NCI-H1105 (cell line): Measurements from ENCODE around the gene ATF6.

ENCODE experiments used
- DNase-seq: peaks from one replicate; lab custom pipeline; 2025; lab: John Stamatoyannopoulos, UW

Gene ATF6

DNA sequence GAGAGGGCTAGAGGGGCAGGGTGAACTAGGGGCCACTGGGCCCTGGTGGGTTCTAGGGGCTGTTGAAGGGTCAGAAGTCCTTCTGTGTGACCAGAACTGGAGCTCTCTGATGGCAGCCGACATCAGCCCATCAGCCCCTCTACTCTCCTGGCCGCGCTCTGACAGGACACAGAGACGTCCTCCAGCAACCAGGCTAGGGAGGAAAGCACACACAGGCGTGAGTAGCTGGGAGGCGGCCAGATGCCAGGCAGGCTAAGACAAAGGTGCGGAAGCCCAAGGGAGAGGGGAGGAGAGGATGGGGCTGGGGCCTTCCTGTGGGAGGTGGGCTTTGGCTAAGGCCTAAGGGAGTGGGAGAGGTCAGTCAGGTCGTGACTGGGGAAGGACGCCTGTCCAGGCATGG is 206.7 kb downstream of the ATF6 start:
- DNase-seq, result no peak

DNA sequence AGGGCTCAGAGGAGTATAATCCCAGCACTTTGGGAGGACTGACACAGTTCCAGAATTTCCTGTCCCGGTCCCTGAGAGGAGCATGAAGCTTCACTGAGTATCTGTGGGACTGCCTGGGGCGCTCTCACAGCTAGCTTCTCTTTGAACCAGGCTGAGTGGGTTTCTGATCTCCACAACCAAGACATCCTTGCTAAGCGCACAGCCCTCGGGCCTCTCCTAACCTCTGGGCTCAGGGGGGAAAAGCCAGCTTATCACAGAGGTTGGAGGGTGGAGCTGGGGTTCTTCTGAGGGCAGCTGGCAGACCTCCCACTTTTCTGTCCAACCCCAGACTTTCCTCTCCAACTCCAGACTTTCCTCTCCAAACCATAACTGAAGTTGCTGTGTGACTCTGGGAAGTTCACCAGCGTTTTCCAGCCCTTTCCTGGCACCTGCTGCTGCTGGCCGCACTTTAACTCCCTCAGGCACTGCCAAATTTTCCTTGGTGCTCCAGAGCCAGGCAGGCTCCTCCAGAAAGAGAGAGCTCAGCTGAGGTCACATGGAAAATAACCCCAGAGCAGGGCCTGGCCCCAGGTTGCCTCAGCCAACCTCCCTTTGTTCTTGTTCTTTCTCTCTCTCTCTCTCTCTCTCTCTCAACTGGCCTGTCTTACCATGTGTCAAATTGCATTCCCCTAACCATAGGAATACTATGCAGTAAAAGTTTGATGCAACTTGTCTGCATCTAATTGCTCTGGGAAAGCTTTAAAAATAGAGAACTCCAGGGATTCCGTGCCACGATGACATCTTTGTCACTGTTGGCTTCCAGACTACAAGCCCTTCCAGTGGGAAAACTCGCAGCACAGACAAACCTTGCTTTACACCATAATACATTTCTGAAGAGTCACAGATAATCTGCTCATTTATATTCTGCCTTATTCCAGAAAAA is 208.1 kb downstream of the ATF6 start:
- no peak for DNase-seq

DNA sequence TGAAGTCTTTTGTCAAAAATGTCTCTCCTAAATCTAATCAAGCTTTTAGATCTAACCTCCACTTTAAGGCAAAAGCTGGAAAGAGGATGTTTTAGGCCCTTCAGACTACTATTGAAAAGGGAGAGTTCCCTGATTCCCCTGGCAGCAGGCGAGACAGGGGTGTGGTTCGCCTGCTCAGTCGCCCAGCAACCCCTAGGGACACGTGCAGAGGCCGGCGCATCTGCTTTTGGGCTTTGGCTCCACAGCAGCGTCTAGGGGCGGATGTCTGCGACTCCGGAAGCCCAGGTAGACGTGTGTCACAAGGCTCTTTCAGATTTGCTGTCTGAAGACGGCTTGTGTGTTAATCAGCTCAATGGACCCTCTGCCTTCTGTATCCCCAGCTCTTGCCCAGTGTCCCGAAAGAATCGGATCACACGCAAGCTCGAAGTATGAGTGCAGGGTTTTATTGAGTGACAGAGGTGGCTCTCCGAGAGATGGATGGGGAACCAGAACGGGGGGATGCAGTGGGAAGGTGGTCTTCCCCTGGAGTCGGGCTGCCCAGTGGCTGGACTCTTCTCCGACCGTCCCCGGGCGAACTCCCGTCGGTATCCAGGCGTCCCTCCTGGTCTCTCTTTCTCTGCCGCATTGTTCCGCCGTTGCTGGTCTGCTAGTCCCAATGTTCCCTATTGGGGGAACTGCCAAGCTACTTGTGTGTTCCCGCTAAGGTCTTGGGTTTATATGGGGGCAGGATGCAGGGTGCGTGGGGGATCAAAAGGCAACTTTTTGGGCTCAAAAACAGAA is 212.1 kb downstream of the ATF6 start:
- DNase-seq, result no peak

DNA sequence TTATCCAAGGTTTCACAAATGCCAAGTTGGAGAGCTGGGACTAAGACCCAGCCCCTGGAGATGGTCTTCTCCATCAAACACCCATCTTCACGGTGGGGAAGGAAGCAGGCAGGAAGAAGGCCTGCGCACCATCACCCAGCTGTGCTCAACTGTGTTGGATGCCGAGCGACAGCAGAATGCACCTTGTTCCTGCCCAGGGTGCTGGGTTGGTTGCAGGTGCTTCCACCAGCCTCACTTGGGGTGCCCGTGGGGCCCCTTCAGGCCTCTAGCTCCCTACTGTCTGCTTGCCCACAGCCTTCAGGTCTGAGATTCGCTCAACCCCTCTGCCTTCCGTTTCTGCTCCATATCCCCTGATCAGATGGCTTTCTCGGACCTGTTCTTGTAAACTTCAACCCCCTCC is 215.0 kb downstream of the ATF6 start:
- no peak for DNase-seq

DNA sequence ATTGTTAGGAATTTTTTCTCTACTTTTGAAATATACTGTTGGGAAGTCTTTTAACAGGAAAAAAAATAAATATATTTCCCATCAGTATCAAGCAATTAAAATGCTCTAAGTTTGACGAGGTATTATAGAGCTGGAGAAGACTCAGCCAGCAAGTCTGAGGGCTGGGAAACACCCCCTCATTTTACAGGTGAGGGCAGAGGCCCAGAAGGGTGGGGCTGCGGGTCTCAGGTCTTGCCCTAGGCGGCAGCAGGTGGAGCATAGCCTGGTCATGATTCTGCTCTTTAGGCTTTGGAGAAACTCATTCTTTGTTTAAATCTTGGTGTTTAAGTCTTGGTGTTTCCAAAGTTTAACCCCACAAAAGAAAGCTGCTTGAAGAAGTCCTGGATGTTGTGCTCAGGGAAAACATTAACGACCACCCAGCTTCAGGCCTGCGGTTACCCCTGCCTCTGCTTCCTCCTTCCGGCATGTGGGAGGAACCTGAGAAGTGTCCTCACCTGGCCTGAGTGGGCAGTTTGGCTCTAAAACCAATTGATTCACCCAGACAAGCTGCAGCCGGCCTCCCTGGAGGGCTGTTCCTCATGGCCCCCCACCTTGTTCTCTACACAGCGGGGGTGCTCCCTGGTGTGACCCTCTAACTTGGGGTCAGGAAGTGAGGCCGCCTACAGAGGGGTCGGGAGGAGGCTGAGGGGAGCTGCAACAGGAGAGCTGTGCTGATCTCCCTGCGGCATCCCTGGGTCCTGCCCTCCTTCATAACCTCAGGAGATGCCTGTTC is 215.8 kb downstream of the ATF6 start:
- DNase-seq, result no peak

DNA sequence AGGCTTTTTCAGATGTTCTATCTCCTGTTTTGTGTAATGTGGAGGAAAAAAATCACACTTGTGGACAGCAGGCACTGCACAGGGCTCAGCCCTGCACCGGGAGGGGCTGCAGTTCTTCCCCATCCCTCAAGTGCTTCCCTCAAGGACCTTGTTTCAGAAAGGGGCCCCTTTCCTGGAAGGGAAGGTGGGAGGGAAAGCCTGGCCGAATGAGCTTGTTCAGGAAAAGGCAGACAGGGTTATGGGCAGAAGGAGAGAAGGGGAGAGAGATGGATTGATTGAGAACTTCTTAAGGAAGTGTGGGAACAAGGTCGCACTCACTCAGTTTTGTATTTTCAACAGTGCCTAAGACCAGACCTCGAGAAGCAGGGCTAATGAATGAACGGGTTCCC is 216.4 kb downstream of the ATF6 start:
- no peak for DNase-seq

DNA sequence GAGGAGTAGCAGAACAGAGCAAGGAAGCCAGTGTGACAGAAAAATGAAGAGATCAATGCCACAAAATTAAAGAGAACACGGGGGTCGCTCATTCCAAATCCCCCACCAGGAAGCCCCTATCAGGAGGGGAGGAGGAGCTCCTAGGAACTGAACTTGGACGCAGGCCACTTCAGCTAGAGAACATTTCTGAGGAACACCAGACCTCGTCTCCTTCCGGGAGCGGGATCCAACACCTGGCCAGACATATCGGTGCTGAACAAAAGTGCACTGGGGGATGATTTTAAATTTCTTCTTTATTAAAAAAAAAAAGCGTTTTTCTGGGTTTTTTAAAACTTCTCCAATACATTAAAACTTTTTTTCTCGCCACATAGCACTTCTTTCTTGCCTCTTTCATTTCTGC is 216.8 kb downstream of the ATF6 start:
- DNase-seq, result no peak

DNA sequence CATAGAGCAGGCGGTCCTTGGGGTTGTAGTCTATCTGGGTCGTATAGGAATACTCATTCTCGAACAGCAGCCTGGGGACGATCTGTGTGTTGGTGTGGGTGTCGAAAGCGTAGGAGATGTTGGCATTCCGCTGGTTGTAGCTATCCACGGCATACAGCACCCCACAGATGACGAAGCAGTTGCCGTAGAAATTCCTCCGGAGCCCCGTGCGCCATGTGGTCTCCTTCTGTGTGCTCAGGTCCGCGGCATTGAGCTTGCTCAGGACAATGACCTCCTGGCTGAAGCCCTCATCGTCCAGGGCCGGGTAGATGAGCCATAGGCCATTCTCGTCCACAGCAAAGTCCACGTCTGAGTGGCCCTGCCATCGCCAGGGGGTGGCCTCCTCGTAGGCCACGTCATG is 217.6 kb downstream of the ATF6 start:
- DNase-seq, result no peak

DNA sequence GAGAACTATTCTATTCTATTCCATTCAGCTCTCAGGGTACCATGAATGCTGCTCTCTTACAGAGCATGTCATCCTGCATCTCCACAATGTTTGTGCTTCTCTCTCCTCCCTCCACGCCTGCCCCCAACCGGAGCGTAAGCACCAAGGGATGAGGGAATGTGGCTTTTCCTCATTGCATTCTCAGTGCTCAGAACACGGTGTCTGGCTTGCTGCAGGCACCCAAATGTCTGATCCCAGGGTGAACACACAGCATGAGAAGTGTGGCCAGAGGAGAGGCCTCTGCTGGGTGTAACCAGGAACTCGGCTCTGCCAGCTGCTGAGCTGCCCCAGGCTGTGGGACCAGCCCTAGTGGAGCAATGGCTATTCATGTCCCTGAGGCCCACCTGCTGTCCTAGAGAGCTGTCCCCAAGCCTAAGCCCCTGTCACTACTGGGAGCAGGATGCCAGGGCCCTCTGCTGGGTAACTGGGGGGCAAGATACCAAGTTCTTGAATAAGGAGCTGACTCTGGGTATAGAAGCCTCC is 219.2 kb downstream of the ATF6 start:
- DNase-seq, result no peak

DNA sequence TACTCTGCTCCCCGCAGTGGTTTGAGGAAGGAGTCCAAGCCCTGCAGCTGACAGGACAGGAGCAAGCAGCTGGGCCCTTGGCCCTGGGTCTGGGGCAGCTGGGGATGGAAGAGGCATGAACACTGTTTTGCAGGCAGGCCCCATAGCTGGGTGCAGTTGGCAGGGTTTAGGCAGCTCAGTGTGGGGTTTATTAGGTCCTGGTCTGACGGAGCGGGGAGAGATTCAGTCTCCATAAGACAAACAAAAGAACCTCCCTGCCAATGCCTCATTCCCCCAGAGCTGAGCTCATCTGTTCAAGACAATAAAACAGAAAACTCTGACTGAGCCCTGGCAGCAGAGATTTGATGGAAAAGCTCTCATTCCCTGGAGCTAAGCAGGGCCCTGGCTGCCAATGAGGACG is 220.2 kb downstream of the ATF6 start:
- DNase-seq, result no peak

DNA sequence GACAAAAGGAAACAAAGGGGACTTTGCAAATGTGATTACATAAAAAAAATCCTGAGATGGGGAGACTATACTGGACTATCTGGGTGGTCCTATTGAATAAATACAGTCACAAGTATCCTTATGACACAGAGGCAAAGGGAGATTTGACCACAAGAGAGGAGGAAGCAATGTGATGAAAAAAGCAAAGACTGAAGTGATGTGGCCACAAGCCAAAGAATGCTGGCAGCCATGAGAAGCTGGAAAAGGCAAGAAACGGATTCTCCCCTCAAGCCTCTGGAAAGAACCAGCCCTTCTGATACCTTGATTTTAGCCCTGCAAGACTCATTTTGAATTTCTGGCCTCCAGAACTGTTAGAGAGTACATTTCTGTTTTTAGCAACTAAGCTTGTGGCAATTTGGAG is 221.2 kb downstream of the ATF6 start:
- no peak for DNase-seq

DNA sequence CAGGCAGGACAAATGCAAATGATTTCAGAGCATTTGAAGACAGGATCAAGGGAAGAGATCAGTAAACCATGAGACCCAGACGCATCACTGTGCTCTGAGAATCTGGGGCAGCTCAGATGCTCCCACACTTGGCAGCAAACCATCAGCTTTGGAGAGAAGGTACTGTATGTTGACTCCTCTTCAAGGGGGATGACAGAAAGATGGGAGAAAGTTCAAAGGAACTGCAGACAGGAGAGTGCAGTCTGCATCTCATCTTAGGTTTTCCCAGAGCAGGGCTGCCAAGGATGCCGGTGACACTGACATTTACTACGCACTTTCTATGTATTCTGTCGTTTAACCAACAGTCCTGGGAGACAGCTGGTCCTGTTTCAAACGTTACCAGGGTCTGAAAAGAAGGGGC is 221.8 kb downstream of the ATF6 start:
- DNase-seq, result no peak

DNA sequence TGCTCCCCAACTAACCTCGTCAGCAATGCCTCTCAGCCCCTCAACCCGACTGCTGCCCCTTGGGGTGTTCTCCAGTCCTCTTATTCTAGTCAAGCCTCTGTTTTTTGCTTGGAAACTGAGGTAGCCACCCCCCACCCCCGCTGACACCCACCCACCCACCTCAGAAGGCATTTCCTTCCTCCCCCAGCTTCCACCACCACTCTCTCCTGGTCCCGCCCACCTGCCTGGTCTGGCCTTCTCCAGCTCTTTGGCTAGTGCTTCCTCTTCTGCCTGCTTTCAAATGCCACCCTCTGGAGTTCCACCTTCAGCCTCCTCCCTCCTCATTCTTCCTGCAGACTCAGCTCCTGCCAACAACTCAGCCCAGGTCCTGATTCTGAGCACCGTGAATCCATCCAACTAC is 222.3 kb downstream of the ATF6 start:
- DNase-seq, result no peak

DNA sequence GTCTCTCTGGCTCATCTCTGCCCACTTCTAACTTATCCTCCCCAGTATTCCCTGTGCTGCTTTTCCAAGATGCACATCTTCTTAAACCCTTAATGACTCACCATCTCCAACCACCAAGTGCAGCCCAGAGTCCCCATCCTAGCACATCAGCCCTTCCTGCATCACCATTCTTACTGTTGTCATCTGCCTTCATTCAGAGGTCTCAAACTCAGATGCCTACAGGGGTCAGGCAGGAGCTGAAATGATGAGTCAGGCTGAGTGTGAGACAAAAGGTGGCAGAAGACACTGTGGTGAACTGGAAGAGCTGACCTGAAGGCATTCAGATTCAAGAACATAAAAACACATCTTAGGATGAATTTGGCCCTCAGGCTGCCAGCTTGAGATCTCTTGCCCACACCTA is 223.0 kb downstream of the ATF6 start:
- DNase-seq, result no peak

DNA sequence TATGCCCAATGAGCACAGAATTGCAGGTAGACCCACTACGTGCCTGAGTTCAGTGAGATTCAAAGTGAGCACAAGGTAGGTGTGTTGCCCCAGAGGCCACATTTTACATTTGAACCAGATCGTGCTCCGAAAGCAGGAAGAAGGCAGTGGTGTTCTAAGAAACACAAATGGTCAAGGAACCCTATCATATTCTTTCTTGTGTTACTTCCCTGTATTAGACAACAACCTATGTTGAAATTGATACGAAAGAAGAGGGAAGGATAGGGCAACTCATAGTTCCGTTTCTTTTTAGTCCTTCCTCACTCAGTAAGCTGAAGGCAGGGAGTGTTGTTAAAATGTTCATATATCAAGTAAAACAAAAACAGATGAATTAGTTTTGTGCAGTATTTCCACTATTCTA is 223.7 kb downstream of the ATF6 start:
- no peak for DNase-seq

DNA sequence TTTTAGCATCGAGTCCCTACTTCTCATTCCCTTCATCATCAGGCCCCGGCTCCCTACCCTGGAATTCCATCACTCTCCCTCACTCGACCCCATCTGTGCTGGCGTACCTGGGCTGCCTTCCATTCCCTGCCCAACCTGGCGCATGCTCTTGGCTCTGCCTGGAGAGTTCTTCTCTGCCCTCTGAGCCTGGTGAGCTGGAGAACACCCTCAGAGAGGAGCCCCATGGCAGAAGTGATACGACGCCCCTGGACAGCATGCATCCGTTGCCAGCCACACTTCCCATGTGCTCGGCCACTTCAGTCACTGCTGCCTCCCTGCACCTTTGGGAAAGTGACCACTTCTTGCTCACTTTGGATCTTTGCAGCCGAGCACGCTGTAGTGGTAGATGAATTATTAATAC is 227.5 kb downstream of the ATF6 start:
- no peak for DNase-seq

DNA sequence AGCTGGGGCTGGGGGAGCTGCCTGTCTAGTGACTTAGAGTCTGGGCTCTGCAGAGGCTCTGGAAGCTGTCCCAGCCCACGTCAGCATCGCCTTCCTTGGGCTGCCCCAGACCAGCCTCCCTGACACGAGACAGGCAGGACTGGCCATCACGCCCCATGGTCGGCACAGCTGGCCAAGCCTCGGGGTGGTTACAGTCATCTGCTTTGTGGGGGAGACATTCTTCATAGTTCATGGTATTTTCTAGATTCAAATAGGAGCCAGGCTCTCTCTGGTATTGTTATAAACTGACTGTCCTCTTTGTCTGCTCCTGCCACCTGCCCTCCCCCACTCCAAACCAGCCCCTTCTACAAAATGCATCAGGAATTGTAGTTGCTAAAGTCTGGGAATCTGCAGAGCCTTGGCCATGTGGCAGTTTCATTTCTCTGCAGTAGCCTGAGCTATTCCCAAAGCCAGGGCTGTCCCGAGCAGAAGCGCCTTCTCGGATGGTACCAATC is 228.1 kb downstream of the ATF6 start:
- DNase-seq, result no peak

DNA sequence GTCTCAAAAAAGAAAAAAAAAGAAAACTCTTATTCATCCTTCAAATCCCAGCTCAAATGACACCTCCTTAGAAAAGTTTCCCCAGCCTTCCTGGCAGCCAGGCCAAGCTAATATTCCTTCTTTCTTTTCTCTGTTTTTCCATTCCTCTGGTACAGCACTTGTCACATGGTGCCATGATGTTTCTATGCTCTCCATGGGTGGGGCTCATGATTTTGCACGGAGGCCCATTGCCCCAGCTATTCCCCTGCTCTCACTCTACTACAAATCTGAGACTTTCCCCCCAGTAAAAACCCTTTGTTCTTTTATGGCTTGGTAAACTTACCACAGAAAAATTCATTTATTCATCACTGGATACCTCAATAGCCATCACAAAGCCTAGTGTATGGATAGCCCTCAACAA is 231.0 kb downstream of the ATF6 start:
- DNase-seq, result no peak

DNA sequence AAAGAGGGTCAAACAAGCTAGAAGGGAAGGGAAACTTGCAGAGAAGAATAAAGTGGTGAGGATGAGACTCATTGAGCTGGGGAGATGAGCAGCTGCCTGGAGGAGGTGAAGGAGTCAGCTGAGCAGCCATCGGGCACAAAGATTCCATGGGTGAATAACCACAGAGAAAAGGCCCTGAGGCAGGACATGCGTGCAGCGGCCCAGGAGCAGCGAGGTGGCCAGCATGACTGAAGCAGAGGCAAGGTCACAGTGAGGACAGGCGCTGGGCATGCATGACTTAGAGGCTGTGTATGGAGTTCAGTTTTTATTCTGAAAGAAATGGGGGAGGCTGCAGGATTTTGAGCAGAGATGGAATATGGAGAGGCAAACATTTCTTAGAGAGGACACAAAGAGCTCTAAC is 232.7 kb downstream of the ATF6 start:
- no peak for DNase-seq

DNA sequence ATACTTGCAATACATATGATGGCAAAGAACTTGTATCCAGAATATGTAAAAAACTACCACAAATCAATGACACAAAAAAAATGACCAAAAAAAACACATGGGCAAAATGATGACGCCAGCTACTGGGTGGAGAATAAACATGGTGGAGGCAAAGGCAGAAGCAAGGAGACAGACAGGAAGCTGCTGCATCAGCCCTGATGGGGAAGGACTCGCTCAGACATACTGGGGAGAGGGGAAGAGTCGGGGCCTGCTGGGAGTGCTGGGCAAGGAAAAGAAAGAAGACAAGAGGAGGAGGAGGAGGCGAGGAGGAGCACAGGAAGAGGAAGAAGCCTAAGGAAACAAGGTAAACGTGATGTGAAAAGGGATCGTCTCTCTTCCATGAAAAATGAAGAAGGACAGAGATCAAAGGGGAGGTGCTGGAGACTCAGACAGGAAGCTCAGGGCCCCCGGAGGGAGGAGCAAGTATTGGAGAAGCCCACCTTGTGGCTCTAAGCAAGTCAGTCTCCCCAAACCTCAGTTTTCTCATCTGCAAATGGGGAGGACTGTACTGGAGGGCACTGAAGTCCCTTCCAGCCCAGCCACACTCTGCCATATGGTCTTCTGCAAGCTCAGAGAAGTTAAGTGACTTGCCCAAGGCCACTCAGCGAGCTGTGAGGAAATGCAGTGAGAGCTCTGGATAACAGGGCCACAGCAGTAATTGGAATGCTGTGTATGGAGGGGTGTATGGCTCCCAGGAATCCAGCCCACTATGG is 233.4 kb downstream of the ATF6 start:
- DNase-seq, result no peak

DNA sequence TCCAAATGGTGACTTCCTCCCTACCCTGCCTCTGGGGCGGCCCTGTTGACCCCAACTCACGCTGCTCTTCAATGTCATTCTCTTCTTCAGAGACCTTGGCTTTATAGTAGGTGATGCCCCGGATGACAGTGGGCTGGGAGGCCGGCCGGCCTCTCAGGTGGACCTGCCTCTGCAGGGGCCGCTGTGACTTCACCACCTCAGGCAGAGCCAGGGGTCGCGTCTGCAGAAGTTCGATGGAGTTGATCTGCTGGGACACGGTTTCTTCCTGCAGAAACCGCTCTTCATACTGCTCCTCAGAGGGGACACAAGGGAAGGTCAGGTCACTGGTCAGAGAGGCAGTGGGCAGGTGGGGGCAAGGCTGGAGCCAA is 233.9 kb downstream of the ATF6 start:
- DNase-seq, result no peak
